K562 (cell line): ENCODE data around the gene ERG28. TPM values are rescaled to one million over a fixed set of nuclear protein-coding genes. Genes with fewer than 3 reads are reported as not detected.

ENCODE experiments used
- ATAC-seq: fragments of 200-7000 bp; cut with Tn5 transposase; 3 replicates; pipeline ENCODE4 v1.9.1; 2020; ENCODE audit warnings: moderate library complexity
- BruUV-seq: library from RNA; stranded (reverse); fragments of 400-500 nt; replicated peaks from 2 replicates; lab custom pipeline; 2021; lab: Mats Ljungman, UMichigan
- CTCF ChIA-PET: fragments of 300-600 bp; formaldehyde crosslinking; extraction: SDS; loops from one replicate; lab custom pipeline; 2021; ENCODE audit warnings: low intra/inter-chr PET ratio; lab: Yijun Ruan, JAX
- POLR2A ChIA-PET: fragments of 300-600, 350-650 bp; sonication (Branson Sonifier 250); formaldehyde crosslinking; extraction: SDS; loops from one replicate; lab custom pipeline; 2021; ENCODE audit warnings: antibody characterized with exemption, inconsistent platforms; lab: Yijun Ruan, JAX
- DNase-seq, 4 experiments: peaks; one replicate each; pipeline versions ENCODE4 v3.0.0 to v3.0.0-alpha.2; 2011 to 2018; ENCODE audit warnings: low spot score in 3 of 4, mixed read lengths in 3 of 4; ENCODE audit errors: extremely low read depth in 1 of 4
- FAIRE-seq: peaks from 2 replicates; lab custom pipeline; 2011; peaks lifted over from hg19 to GRCh38; lab: Jason Lieb, UNC
- H2AFZ ChIP-seq: 2 replicates; pipeline ENCODE4 v1.6.0; 2011; ENCODE audit warnings: low read depth, low read length, control low read depth, inconsistent platforms
- H3K27ac ChIP-seq: fragments of 200-600 bp; 3 replicates; pipeline ENCODE4 v1.8.0; 2011; ENCODE audit warnings: low read depth, mild to moderate bottlenecking, control low read depth, inconsistent platforms, low read length, moderate library complexity, mixed read lengths; ENCODE audit errors: extremely low read depth
- H3K27me3 ChIP-seq, 2 experiments: fragments of 300-600 bp in 1 of 2; 2 replicates in 1 of 2; 3 replicates in 1 of 2; pipeline versions ENCODE4 v1.6.0 to v1.8.0; 2011; ENCODE audit warnings: inconsistent platforms in 2 of 2, low read length in 2 of 2, mild to moderate bottlenecking in 1 of 2, mixed read lengths in 1 of 2, moderate library complexity in 1 of 2; ENCODE audit not compliant: control insufficient read depth in 2 of 2, insufficient read depth in 2 of 2
- H3K36me3 ChIP-seq: fragments of 300-600 bp; 3 replicates; pipeline ENCODE4 v1.8.0; 2011; ENCODE audit warnings: mild to moderate bottlenecking, low read length, inconsistent platforms; ENCODE audit not compliant: control insufficient read depth, insufficient read depth
- H3K4me1 ChIP-seq, 2 experiments: fragments of 200-600 bp in 1 of 2; replicated peaks in 1 of 2; 2 replicates in 1 of 2; 3 replicates in 1 of 2; pipeline versions ENCODE4 v1.5.1 to v1.8.0; 2011; ENCODE audit warnings: inconsistent platforms in 2 of 2, low read length in 2 of 2, mild to moderate bottlenecking in 1 of 2, mixed read lengths in 1 of 2, moderate library complexity in 1 of 2; ENCODE audit not compliant: control insufficient read depth in 2 of 2, insufficient read depth in 2 of 2
- H3K4me2 ChIP-seq: 2 replicates; pipeline ENCODE4 v1.6.1; 2011; ENCODE audit warnings: low read length, control low read depth, inconsistent platforms, mixed read lengths; ENCODE audit not compliant: insufficient read depth
- H3K4me3 ChIP-seq: fragments of 200-600 bp; sonication (generic), shearing (Covaris generic); 2 replicates; pipeline ENCODE4 v1.5.1; 2016; ENCODE audit warnings: control low read depth, inconsistent platforms
- H3K79me2 ChIP-seq: fragments of 200-600 bp; 3 replicates; pipeline ENCODE4 v1.8.0; 2011; ENCODE audit warnings: low read length, inconsistent platforms; ENCODE audit not compliant: control insufficient read depth, insufficient read depth
- H3K9ac ChIP-seq, 2 experiments: 2 replicates each; pipeline versions ENCODE4 v1.6.0 to v1.6.1; 2011; ENCODE audit warnings: low read depth in 2 of 2, low read length in 2 of 2, control low read depth in 1 of 2, inconsistent platforms in 1 of 2, mild to moderate bottlenecking in 1 of 2, mixed read lengths in 1 of 2; ENCODE audit not compliant: insufficient read depth in 1 of 2
- H3K9me1 ChIP-seq: one replicate; pipeline ENCODE4 v1.6.0; 2011; ENCODE audit warnings: inconsistent platforms, mild to moderate bottlenecking, low read length, moderate library complexity; ENCODE audit not compliant: control insufficient read depth, insufficient read depth
- H3K9me3 ChIP-seq: replicated peaks from 2 replicates; pipeline ENCODE4 v1.5.1; 2011; ENCODE audit warnings: low read depth, low read length, inconsistent platforms; ENCODE audit not compliant: control insufficient read depth, insufficient read depth
- H4K20me1 ChIP-seq: replicated peaks from 2 replicates; pipeline ENCODE4 v1.6.1; 2011; ENCODE audit warnings: low read length, inconsistent platforms, mixed read lengths; ENCODE audit not compliant: control insufficient read depth, insufficient read depth
- ILF3 ChIP-seq: fragments of 450-650 bp; IDR thresholded peaks from 2 replicates; pipeline ENCODE4 v1.6.1; 2018; ENCODE audit warnings: antibody characterized with exemption, mild to moderate bottlenecking, moderate library complexity, borderline replicate concordance
- MAX ChIP-seq: sonication (generic); formaldehyde crosslinking; IDR thresholded peaks from 2 replicates; pipeline ENCODE4 v1.9.0; 2022; ENCODE audit warnings: mild to moderate bottlenecking, missing genetic modification reagents
- MEF2A ChIP-seq: IDR thresholded peaks from 2 replicates; pipeline ENCODE4 v1.6.1; 2011; ENCODE audit warnings: low read depth, mild to moderate bottlenecking, low read length, moderate library complexity; ENCODE audit not compliant: control insufficient read depth
- NFYB ChIP-seq: IDR thresholded peaks from 2 replicates; pipeline ENCODE4 v1.6.1; 2011; ENCODE audit warnings: mild to moderate bottlenecking, moderate library complexity; ENCODE audit not compliant: insufficient read length; ENCODE audit errors: extremely low read depth
- POLR2H ChIP-seq: IDR thresholded peaks from 2 replicates; pipeline ENCODE4 v1.6.1; 2016; ENCODE audit warnings: missing genetic modification characterization, low read depth, mild to moderate bottlenecking, control low read depth, missing compliant biosample characterization, moderate library complexity
- POLR3G ChIP-seq: IDR thresholded peaks from 2 replicates; pipeline ENCODE4 v1.6.1; 2011; ENCODE audit not compliant: insufficient read length, insufficient replicate concordance; ENCODE audit errors: extremely low read depth
- RFX7 ChIP-seq: fragments of 250-450 bp; sonication (Bioruptor Pico); IDR thresholded peaks from 2 replicates; pipeline ENCODE4 v1.5.1; 2021; ENCODE audit warnings: mild to moderate bottlenecking
- SMAD1 ChIP-seq: fragments of 150-350 bp; IDR thresholded peaks from 2 replicates; pipeline ENCODE4 v1.6.1; 2014; ENCODE audit warnings: low read length, low read depth; ENCODE audit not compliant: partially characterized antibody
- SMARCA4 ChIP-seq: fragments of 450-650 bp; IDR thresholded peaks from 2 replicates; pipeline ENCODE4 v1.6.1; 2016
- SNIP1 ChIP-seq: fragments of 450-650 bp; IDR thresholded peaks from 2 replicates; pipeline ENCODE4 v1.7.1; 2017; ENCODE audit warnings: low read depth, mild to moderate bottlenecking
- STAT5A ChIP-seq: IDR thresholded peaks from 2 replicates; pipeline ENCODE4 v1.6.1; 2012; ENCODE audit warnings: low read length, inconsistent platforms, borderline replicate concordance
- THRB ChIP-seq: fragments of 450-650 bp; formaldehyde crosslinking; conservative IDR thresholded peaks from 2 replicates; pipeline ENCODE4 v1.4.0; 2022; ENCODE audit warnings: mild to moderate bottlenecking, missing genetic modification characterization
- ZBTB33 ChIP-seq: sonication (generic); formaldehyde crosslinking; IDR thresholded peaks from 2 replicates; pipeline ENCODE4 v1.8.1; 2023; ENCODE audit warnings: mild to moderate bottlenecking, missing genetic modification reagents
- ZC3H4 ChIP-seq: sonication (generic); formaldehyde crosslinking; IDR thresholded peaks from 2 replicates; pipeline ENCODE4 v1.9.0; 2021; ENCODE audit warnings: missing genetic modification reagents, borderline replicate concordance
- ZNF146 ChIP-seq: IDR thresholded peaks from one replicate; pipeline ENCODE4 v1.6.1; 2018; ENCODE audit warnings: missing compliant biosample characterization; ENCODE audit not compliant: unreplicated experiment
- ZNF507 ChIP-seq: conservative IDR thresholded peaks from 2 replicates; pipeline ENCODE4 v1.6.1; 2017; ENCODE audit warnings: missing genetic modification characterization, missing compliant biosample characterization
- ZNF696 ChIP-seq: fragments of 250-450 bp; sonication (Bioruptor Pico); conservative IDR thresholded peaks from 2 replicates; pipeline ENCODE4 v1.4.0; 2020; ENCODE audit warnings: mild to moderate bottlenecking, moderate library complexity
- WGBS: fragments of 100-300 bp; shearing (Covaris generic); methylation state at CpG from one replicate; pipeline ENCODE4 v1.1.6; 2016; ENCODE audit warnings: low coverage, mixed read lengths; ENCODE audit not compliant: insufficient coverage; ENCODE audit errors: missing lambda C conversion rate; 5-methylcytosine and 5-hydroxymethylcytosine counted together
- in situ Hi-C: fragments of 300-500 bp; cut with MboI; formaldehyde crosslinking; loops from 4 replicates; pipeline ENCODE4 v1.15.0; 2018; ENCODE audit warnings: inconsistent platforms, mixed read lengths
- intact Hi-C: fragments of 100-400 bp; cut with micrococcal nuclease; formaldehyde crosslinking; loops from 2 replicates; pipeline ENCODE4 v1.14.2; 2022
- polyA plus RNA-seq, 8 experiments: library from polyadenylated mRNA; depleted of rRNA in 4 of 8; stranded (reverse) in 5 of 8; unstranded in 3 of 8; fragments of >200 nt; fragmentation: Nextera tagmentation in 2 of 8; fragmentation: Illumina TruSeq in 1 of 8; extraction: Ambion mirVana in 2 of 8; extraction: Trizol in 1 of 8; gene quantifications; 2 replicates each; pipeline versions ENCODE4 v1.2.1 to v1.2.3, GENCODE V29; 2011 to 2014; ENCODE audit warnings: inconsistent platforms in 1 of 8, missing spikeins in 1 of 8
- total RNA-seq, 7 experiments: library from RNA; depleted of rRNA in 6 of 7; stranded (reverse); fragments of >200 nt in 6 of 7; fragmentation: Illumina TruSeq in 2 of 7; extraction: Trizol in 2 of 7; gene quantifications; 2 replicates each; pipeline versions ENCODE4 v1.2.1 to v1.2.3, GENCODE V29; 2011 to 2021; ENCODE audit warnings: low replicate concordance in 1 of 7
- TF ChIP-seq, protein P1 (sequence below): IDR thresholded peaks from 3 replicates; pipeline ENCODE4 v1.6.1; 2011; ENCODE audit warnings: borderline replicate concordance, mild to moderate bottlenecking; ENCODE audit not compliant: insufficient read length, insufficient read depth

Gene ERG28
- total and polyA plus RNA-seq, 9 of the 15 experiments (the other 6 are each of a cell fraction or from before 2014, with no cell fraction given), result 3.1 to 34.2 (median 14.2) TPM

DNA sequence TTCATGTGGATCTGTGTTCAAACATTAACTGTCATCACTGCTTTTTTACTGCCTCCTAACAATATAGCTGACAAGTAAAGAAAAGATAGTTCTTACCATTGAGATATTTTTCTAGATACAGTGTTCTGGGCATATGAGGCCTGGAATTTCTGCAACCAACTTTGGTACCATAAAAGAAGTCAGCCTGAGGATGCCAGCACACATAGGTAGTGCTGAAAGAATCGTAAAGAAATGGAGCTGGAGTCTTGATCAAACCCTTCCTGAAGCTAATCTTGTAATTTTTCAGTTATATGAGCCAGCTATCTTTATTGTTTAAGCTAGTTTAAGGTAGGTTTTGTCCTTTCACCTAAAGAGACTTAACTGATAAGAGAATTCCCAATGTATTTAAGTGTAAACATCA lies 11.3 kb downstream of the ERG28 start:
- H3K79me2 ChIP-seq, result no peaks in the 10 kb centered on the region
- H3K36me3 ChIP-seq, result peaks cover 36% of the 10 kb centered on the region; the same call in 2 of the 3 replicates
- TF ChIP-seq MEF2A (no peak), SMAD1 (no peak), POLR2H (tag) (no peak), THRB (CRISPR knock-in tag) (no peak), ZBTB33 (no peak), ZC3H4 (no peak), ZNF146 (CRISPR knock-in tag) (no peak), MAX (no peak), POLR3G (no peak), RFX7 (no peak), STAT5A (no peak), SNIP1 (no peak), ZNF507 (tag) (no peak), SMARCA4 (no peak), ILF3 (no peak), NFYB (no peak), ZNF696 (no peak)
- TF ChIP-seq, protein P1, sequence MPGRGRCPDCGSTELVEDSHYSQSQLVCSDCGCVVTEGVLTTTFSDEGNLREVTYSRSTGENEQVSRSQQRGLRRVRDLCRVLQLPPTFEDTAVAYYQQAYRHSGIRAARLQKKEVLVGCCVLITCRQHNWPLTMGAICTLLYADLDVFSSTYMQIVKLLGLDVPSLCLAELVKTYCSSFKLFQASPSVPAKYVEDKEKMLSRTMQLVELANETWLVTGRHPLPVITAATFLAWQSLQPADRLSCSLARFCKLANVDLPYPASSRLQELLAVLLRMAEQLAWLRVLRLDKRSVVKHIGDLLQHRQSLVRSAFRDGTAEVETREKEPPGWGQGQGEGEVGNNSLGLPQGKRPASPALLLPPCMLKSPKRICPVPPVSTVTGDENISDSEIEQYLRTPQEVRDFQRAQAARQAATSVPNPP, result no peak
- ChIA-PET CTCF (no interaction called here), POLR2A (interaction anchor here (1.0 kb wide), 1 partner anchor 11 kb away, joined by 3 read pairs; the partner anchor contains the start of genes ERG28 and TTLL5)
- no peaks in the 10 kb centered on the region for H4K20me1 ChIP-seq
- H2AFZ ChIP-seq, result no peak overlapping the region
- H3K9me3 ChIP-seq, result no peaks in the 10 kb centered on the region
- peaks cover 0 to 5% of the 10 kb centered on the region in 2 experiments; a peak in 2 of 5 replicates for H3K4me1 ChIP-seq
- in situ Hi-C loops (no loop called here), intact Hi-C loops (no loop called here)
- no TSS peak for BruUV-seq
- H3K9me1 ChIP-seq, result no peaks in the 10 kb centered on the region
- H3K27me3 ChIP-seq, result no peaks in the 10 kb centered on the region
- 88% methylated on average over 1 of the region's 1 CpG for WGBS
- FAIRE-seq (no peak), DNase-seq (no peak), ATAC-seq (no peak)
- no peak overlapping the region for H3K4me3 ChIP-seq
- no peak overlapping the region for H3K4me2 ChIP-seq
- H3K27ac ChIP-seq, result no peak overlapping the region
- H3K9ac ChIP-seq, result no peak overlapping the region
